ENCODE data around the gene BABAM2. TPM values are rescaled to one million over a fixed set of nuclear protein-coding genes. Genes with fewer than 3 reads are reported as not detected.

Gene BABAM2
- total and polyA plus RNA-seq, 2 experiments from 2014 or later = 17.8 to 21.5 TPM

DNA sequence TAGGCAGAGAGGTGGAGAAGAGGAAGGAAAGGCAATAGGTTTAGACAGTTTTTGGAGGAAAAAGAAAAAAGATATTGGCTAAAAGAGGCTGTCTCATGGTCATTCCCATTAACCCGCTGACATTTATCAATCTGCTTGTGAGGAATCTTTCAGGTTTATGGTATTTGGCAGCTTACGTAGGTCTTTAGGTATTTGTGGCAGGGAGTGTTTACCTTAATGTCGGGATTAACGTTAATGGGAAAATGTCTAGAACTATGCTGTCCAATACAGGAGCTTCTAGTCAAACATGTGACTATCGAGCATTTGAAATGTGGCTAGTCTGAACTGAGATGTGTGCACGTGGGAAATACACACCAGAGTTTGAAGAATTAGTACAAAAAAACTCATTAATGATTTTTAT is 144.2 kb downstream of the BABAM2 start:
- H3K36me3 ChIP-seq (ENCODE audit: insufficient read depth) = no peaks in the 10 kb centered on the region
- H3K9me2 ChIP-seq (ENCODE audit: insufficient read depth) = no peaks in the 10 kb centered on the region
- H3F3A ChIP-seq (replicated peaks; ENCODE audit: low read depth) = no peaks in the 10 kb centered on the region
- DNase-seq (ENCODE audit: low spot score) (no peak), ATAC-seq (no peak)
- no peaks in the 10 kb centered on the region for H3K27me3 ChIP-seq (ENCODE audit: insufficient read depth)
- Mint-ChIP-seq H3K27me3 (ENCODE audit: insufficient read depth, low read depth, poor library complexity) (no peaks in the 10 kb centered on the region), H3K9me3 (no peaks in the 10 kb centered on the region), H3K4me3 (no peak overlapping the region), H3K27ac (no peak overlapping the region), H3K4me1 (peaks cover 11% of the 10 kb centered on the region; the same call in 2 of the 3 replicates), H3K36me3 (ENCODE audit: low read depth) (no peaks in the 10 kb centered on the region)
- H3K79me2 ChIP-seq (replicated peaks; ENCODE audit: insufficient read depth) = no peaks in the 10 kb centered on the region
- H3K4me1 ChIP-seq (ENCODE audit: insufficient read depth) = 0 out of 2 replicates have a peak, but pooled peaks cover 7% of the 10 kb centered on the region
- H2AFZ ChIP-seq = no peak overlapping the region
- H3K4me2 ChIP-seq = no peak overlapping the region
- H4K20me1 ChIP-seq (replicated peaks; ENCODE audit: insufficient read depth) = no peaks in the 10 kb centered on the region
- no peak for TF ChIP-seq ZNF114 (CRISPR knock-in tag; IDR thresholded peaks at IDR 0.05)
- TF ChIP-seq, protein P1, sequence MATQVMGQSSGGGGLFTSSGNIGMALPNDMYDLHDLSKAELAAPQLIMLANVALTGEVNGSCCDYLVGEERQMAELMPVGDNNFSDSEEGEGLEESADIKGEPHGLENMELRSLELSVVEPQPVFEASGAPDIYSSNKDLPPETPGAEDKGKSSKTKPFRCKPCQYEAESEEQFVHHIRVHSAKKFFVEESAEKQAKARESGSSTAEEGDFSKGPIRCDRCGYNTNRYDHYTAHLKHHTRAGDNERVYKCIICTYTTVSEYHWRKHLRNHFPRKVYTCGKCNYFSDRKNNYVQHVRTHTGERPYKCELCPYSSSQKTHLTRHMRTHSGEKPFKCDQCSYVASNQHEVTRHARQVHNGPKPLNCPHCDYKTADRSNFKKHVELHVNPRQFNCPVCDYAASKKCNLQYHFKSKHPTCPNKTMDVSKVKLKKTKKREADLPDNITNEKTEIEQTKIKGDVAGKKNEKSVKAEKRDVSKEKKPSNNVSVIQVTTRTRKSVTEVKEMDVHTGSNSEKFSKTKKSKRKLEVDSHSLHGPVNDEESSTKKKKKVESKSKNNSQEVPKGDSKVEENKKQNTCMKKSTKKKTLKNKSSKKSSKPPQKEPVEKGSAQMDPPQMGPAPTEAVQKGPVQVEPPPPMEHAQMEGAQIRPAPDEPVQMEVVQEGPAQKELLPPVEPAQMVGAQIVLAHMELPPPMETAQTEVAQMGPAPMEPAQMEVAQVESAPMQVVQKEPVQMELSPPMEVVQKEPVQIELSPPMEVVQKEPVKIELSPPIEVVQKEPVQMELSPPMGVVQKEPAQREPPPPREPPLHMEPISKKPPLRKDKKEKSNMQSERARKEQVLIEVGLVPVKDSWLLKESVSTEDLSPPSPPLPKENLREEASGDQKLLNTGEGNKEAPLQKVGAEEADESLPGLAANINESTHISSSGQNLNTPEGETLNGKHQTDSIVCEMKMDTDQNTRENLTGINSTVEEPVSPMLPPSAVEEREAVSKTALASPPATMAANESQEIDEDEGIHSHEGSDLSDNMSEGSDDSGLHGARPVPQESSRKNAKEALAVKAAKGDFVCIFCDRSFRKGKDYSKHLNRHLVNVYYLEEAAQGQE (IDR thresholded peaks at IDR 0.05; ENCODE audit: unreplicated experiment) = no peak
- no peak for TF ChIP-seq ZNF331 (CRISPR knock-in tag; IDR thresholded peaks at IDR 0.05; ENCODE audit: low read depth)
- TF ChIP-seq, protein P2, sequence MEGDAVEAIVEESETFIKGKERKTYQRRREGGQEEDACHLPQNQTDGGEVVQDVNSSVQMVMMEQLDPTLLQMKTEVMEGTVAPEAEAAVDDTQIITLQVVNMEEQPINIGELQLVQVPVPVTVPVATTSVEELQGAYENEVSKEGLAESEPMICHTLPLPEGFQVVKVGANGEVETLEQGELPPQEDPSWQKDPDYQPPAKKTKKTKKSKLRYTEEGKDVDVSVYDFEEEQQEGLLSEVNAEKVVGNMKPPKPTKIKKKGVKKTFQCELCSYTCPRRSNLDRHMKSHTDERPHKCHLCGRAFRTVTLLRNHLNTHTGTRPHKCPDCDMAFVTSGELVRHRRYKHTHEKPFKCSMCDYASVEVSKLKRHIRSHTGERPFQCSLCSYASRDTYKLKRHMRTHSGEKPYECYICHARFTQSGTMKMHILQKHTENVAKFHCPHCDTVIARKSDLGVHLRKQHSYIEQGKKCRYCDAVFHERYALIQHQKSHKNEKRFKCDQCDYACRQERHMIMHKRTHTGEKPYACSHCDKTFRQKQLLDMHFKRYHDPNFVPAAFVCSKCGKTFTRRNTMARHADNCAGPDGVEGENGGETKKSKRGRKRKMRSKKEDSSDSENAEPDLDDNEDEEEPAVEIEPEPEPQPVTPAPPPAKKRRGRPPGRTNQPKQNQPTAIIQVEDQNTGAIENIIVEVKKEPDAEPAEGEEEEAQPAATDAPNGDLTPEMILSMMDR (conservative IDR thresholded peaks at IDR 0.05; ENCODE audit: low read depth in 2 of 2) = no peak
- H3K4me3 ChIP-seq = no peak overlapping the region
- H3K27ac ChIP-seq (ENCODE audit: low read depth) = no peak overlapping the region

DNA sequence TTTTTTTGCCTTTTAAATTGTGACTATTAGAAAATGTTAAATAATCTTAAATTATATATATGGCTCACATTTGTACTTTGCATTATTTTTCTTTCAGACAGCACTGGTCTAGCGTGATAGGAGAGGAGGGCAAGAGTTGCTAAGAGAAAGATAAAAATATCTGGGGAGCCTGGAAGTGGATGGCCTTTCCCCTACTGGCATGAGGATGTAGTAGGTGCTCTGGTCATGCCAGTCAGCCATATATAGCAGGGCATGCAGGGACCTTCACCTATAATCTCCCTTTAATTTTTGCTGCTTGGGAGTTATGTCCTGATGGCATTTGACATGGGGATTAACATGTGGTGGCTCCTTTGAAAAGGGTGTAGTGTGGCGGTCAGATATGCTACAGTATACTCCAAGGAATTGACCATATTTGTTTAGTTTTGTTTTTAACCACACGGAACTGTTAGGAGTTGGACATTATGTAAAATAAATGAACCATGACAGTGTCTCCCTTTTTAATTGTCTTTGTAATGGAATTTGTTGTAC is 144.7 kb downstream of the BABAM2 start:
- Histone ChIP-seq H3K27ac (ENCODE audit: low read depth) (no peak overlapping the region), H3K4me1 (ENCODE audit: insufficient read depth) (0 out of 2 replicates have a peak, but pooled peaks cover 7% of the 10 kb centered on the region), H3K27me3 (ENCODE audit: insufficient read depth) (no peaks in the 10 kb centered on the region), H3K4me2 (no peak overlapping the region), H3K36me3 (ENCODE audit: insufficient read depth) (no peaks in the 10 kb centered on the region), H4K20me1 (replicated peaks; ENCODE audit: insufficient read depth) (no peaks in the 10 kb centered on the region), H3F3A (replicated peaks; ENCODE audit: low read depth) (no peaks in the 10 kb centered on the region), H3K9me2 (ENCODE audit: insufficient read depth) (no peaks in the 10 kb centered on the region), H3K4me3 (no peak overlapping the region), H3K79me2 (replicated peaks; ENCODE audit: insufficient read depth) (no peaks in the 10 kb centered on the region), H2AFZ (no peak overlapping the region)
- peaks cover 11% of the 10 kb centered on the region; the same call in 2 of the 3 replicates for H3K4me1 Mint-ChIP-seq
- H3K36me3 Mint-ChIP-seq (ENCODE audit: low read depth) = no peaks in the 10 kb centered on the region
- ATAC-seq (no peak), DNase-seq (ENCODE audit: low spot score) (no peak)
- no peak overlapping the region for H3K4me3 Mint-ChIP-seq
- no peaks in the 10 kb centered on the region for H3K9me3 Mint-ChIP-seq
- H3K27ac Mint-ChIP-seq = no peak overlapping the region
- no peaks in the 10 kb centered on the region for H3K27me3 Mint-ChIP-seq (ENCODE audit: insufficient read depth, low read depth, poor library complexity)
- TF ChIP-seq, protein P2 (conservative IDR thresholded peaks at IDR 0.05; ENCODE audit: low read depth in 2 of 2) = no peak
- TF ChIP-seq, protein P1 (IDR thresholded peaks at IDR 0.05; ENCODE audit: unreplicated experiment) = no peak
- TF ChIP-seq JUNB (IDR thresholded peaks at IDR 0.05; ENCODE audit: unreplicated experiment) (no peak), CREB1 (CRISPR knock-in tag; IDR thresholded peaks at IDR 0.05; ENCODE audit: low read depth) (no peak), EZH2phosphoT487 (IDR thresholded peaks at IDR 0.05; ENCODE audit: unreplicated experiment) (no peak), NANOG (IDR thresholded peaks at IDR 0.05; ENCODE audit: borderline replicate concordance) (no peak), ZNF114 (CRISPR knock-in tag; IDR thresholded peaks at IDR 0.05) (no peak), EZH2 (IDR thresholded peaks at IDR 0.05; ENCODE audit: low read depth, unreplicated experiment) (no peak), POLR2AphosphoS5 (IDR thresholded peaks at IDR 0.05; ENCODE audit: low read depth) (no peak), STAT1 (IDR thresholded peaks at IDR 0.05; ENCODE audit: unreplicated experiment) (no peak)
- TF ChIP-seq, protein P3, sequence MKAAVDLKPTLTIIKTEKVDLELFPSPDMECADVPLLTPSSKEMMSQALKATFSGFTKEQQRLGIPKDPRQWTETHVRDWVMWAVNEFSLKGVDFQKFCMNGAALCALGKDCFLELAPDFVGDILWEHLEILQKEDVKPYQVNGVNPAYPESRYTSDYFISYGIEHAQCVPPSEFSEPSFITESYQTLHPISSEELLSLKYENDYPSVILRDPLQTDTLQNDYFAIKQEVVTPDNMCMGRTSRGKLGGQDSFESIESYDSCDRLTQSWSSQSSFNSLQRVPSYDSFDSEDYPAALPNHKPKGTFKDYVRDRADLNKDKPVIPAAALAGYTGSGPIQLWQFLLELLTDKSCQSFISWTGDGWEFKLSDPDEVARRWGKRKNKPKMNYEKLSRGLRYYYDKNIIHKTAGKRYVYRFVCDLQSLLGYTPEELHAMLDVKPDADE (IDR thresholded peaks at IDR 0.05) = no peak
